GM23338 (cell line): ENCODE data around the gene SPRED2. TPM values are rescaled to one million over a fixed set of nuclear protein-coding genes. Genes with fewer than 3 reads are reported as not detected.

ENCODE experiments used
- ATAC-seq: fragments of 200-7000 bp; cut with Tn5 transposase; 3 replicates; pipeline ENCODE4 v1.9.1; 2020
- DNase-seq: peaks from one replicate; pipeline ENCODE4 v3.0.0-alpha.2; 2015; ENCODE audit warnings: low spot score
- H2AFZ ChIP-seq: fragments of 200-600 bp; sonication (generic); 2 replicates; pipeline ENCODE4 v1.8.0; 2016; ENCODE audit warnings: antibody characterized with exemption, mild to moderate bottlenecking, moderate library complexity
- H3F3A ChIP-seq: fragments of 200-600 bp; sonication (generic); replicated peaks from 2 replicates; pipeline ENCODE4 v1.8.0; 2017; ENCODE audit warnings: antibody characterized with exemption, mixed run types, low read depth
- H3K27ac ChIP-seq: fragments of 200-600 bp; sonication (generic); 2 replicates; pipeline ENCODE4 v1.6.1; 2016; ENCODE audit warnings: low read depth
- H3K27me3 ChIP-seq: fragments of 200-600 bp; sonication (generic); 2 replicates; pipeline ENCODE4 v1.8.0; 2016; ENCODE audit warnings: mild to moderate bottlenecking, mixed run types, moderate library complexity; ENCODE audit not compliant: insufficient read depth
- H3K36me3 ChIP-seq: fragments of 200-600 bp; sonication (generic); 2 replicates; pipeline ENCODE4 v1.8.0; 2016; ENCODE audit warnings: mild to moderate bottlenecking; ENCODE audit not compliant: insufficient read depth
- H3K4me1 ChIP-seq: fragments of 200-600 bp; sonication (generic); 2 replicates; pipeline ENCODE4 v1.8.0; 2016; ENCODE audit warnings: mild to moderate bottlenecking, moderate library complexity; ENCODE audit not compliant: insufficient read depth
- H3K4me2 ChIP-seq: fragments of 200-600 bp; sonication (generic); 2 replicates; pipeline ENCODE4 v1.7.1; 2017; ENCODE audit warnings: mixed run types
- H3K4me3 ChIP-seq: fragments of 200-600 bp; sonication (generic); 2 replicates; pipeline ENCODE4 v1.6.1; 2016; ENCODE audit warnings: mixed run types
- H3K79me2 ChIP-seq: fragments of 200-600 bp; sonication (generic); replicated peaks from 2 replicates; pipeline ENCODE4 v1.8.0; 2017; ENCODE audit warnings: mild to moderate bottlenecking; ENCODE audit not compliant: insufficient read depth
- H3K9me2 ChIP-seq: fragments of 200-600 bp; sonication (generic); 2 replicates; pipeline ENCODE4 v1.8.0; 2017; ENCODE audit not compliant: insufficient read depth
- H4K20me1 ChIP-seq: fragments of 200-600 bp; sonication (generic); replicated peaks from 2 replicates; pipeline ENCODE4 v1.8.0; 2017; ENCODE audit warnings: mild to moderate bottlenecking; ENCODE audit not compliant: insufficient read depth
- H3K27ac Mint-ChIP-seq: 2 replicates; pipeline ENCODE4 v1.8.0; 2020; ENCODE audit warnings: inconsistent platforms, mild to moderate bottlenecking, moderate library complexity, mixed read lengths
- H3K27me3 Mint-ChIP-seq: 3 replicates; pipeline ENCODE4 v1.8.0; 2022; ENCODE audit warnings: low read depth, mild to moderate bottlenecking, moderate library complexity, mixed read lengths, inconsistent platforms; ENCODE audit not compliant: insufficient read depth, poor library complexity
- H3K36me3 Mint-ChIP-seq: 3 replicates; pipeline ENCODE4 v1.8.0; 2021; ENCODE audit warnings: low read depth, mild to moderate bottlenecking, inconsistent platforms, moderate library complexity, mixed read lengths
- H3K4me1 Mint-ChIP-seq: 3 replicates; pipeline ENCODE4 v1.8.0; 2020; ENCODE audit warnings: mild to moderate bottlenecking, inconsistent platforms, mixed read lengths
- H3K4me3 Mint-ChIP-seq: 3 replicates; pipeline ENCODE4 v1.8.0; 2021; ENCODE audit warnings: moderate library complexity, mild to moderate bottlenecking, inconsistent platforms, mixed read lengths
- H3K9me3 Mint-ChIP-seq: 3 replicates; pipeline ENCODE4 v1.8.0; 2020; ENCODE audit warnings: moderate library complexity, mild to moderate bottlenecking, inconsistent platforms, mixed read lengths
- CREB1 ChIP-seq: fragments of 250-450 bp; sonication (Bioruptor Pico); IDR thresholded peaks from 2 replicates; pipeline ENCODE4 v1.5.0; 2020; ENCODE audit warnings: low read depth, mild to moderate bottlenecking, moderate library complexity
- EZH2 ChIP-seq: fragments of 200-600 bp; sonication (generic); IDR thresholded peaks from one replicate; pipeline ENCODE4 v1.8.0; 2017; ENCODE audit warnings: antibody characterized with exemption, mild to moderate bottlenecking, low read depth; ENCODE audit not compliant: unreplicated experiment
- EZH2phosphoT487 ChIP-seq: fragments of 200-600 bp; sonication (generic); IDR thresholded peaks from one replicate; pipeline ENCODE4 v1.8.1; 2018; ENCODE audit warnings: antibody characterized with exemption; ENCODE audit not compliant: unreplicated experiment
- JUNB ChIP-seq: IDR thresholded peaks from one replicate; pipeline ENCODE4 v1.6.1; 2016; ENCODE audit warnings: antibody characterized with exemption; ENCODE audit not compliant: unreplicated experiment
- ZNF114 ChIP-seq: fragments of 250-450 bp; sonication (Bioruptor Pico); IDR thresholded peaks from 2 replicates; pipeline ENCODE4 v1.5.0; 2020; ENCODE audit warnings: mild to moderate bottlenecking, moderate library complexity
- ZNF331 ChIP-seq: fragments of 250-450 bp; sonication (Bioruptor Pico); IDR thresholded peaks from 2 replicates; pipeline ENCODE4 v1.5.0; 2020; ENCODE audit warnings: low read depth, mild to moderate bottlenecking, moderate library complexity
- polyA plus RNA-seq: library from polyadenylated mRNA; unstranded; fragments of >200 nt; fragmentation: Nextera tagmentation; extraction: Ambion mirVana; gene quantifications from 2 replicates; pipeline ENCODE4 v1.2.1, GENCODE V29; 2016
- total RNA-seq: library from RNA; depleted of rRNA; stranded (reverse); fragments of >200 nt; shearing (Covaris generic); gene quantifications from 2 replicates; pipeline ENCODE4 v1.2.3, GENCODE V29; 2014
- TF ChIP-seq, protein P1 (sequence below), 2 experiments: fragments of 200-600 bp in 1 of 2; sonication (generic) in 1 of 2; conservative IDR thresholded peaks; 2 replicates each; pipeline versions ENCODE4 v1.5.1 to v1.6.1; 2016 to 2017; ENCODE audit warnings: antibody characterized with exemption in 2 of 2, low read depth in 2 of 2, mild to moderate bottlenecking in 2 of 2, moderate library complexity in 1 of 2
- TF ChIP-seq, protein P2 (sequence below): IDR thresholded peaks from one replicate; pipeline ENCODE4 v1.6.1; 2018; ENCODE audit warnings: antibody characterized with exemption; ENCODE audit not compliant: unreplicated experiment
- TF ChIP-seq, protein P3 (sequence below): fragments of 250-450 bp; sonication (Bioruptor Pico); IDR thresholded peaks from 2 replicates; pipeline ENCODE4 v1.5.0; 2020; ENCODE audit warnings: mild to moderate bottlenecking, moderate library complexity

Gene SPRED2
- total and polyA plus RNA-seq, 2 experiments from 2014 or later, result 8.7 to 13.0 TPM

DNA sequence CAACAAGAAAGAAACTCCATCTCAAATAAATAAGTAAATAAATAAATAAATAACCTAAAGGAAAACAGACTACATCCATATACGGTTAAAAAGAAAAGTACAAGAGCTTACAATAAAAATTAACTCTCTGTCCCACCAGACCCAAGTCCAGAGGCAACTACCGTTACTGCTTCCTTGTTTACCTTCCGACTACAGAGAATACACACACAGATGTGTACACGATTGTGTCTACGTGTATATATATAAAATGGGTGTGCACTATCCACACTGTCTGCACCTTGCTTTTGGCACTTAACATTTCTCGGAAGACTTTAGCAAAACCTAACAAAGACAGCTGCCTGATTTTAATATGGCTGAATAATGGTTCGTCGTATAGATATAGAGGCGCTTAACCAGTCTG is 134.9 kb downstream of the SPRED2 start:
- no peak for ATAC-seq
- Mint-ChIP-seq H3K9me3 (no peaks in the 10 kb centered on the region), H3K4me1 (peaks cover 49% of the 10 kb centered on the region), H3K27me3 (peaks cover 20% of the 10 kb centered on the region), H3K27ac (no peak overlapping the region), H3K4me3 (no peak overlapping the region), H3K36me3 (no peaks in the 10 kb centered on the region)
- Histone ChIP-seq H3K79me2 (no peaks in the 10 kb centered on the region), H3K9me2 (no peaks in the 10 kb centered on the region), H3F3A (peaks cover 3% of the 10 kb centered on the region), H3K36me3 (no peaks in the 10 kb centered on the region), H4K20me1 (no peaks in the 10 kb centered on the region; the same call in 1 of the 2 replicates), H3K27ac (no peak overlapping the region), H3K4me2 (no peak overlapping the region), H2AFZ (no peak overlapping the region), H3K4me3 (no peak overlapping the region), H3K4me1 (peaks cover 14% of the 10 kb centered on the region), H3K27me3 (no peaks in the 10 kb centered on the region)
- TF ChIP-seq ZNF331 (CRISPR knock-in tag) (no peak), JUNB (no peak), ZNF114 (CRISPR knock-in tag) (no peak), CREB1 (no peak), EZH2phosphoT487 (no peak), EZH2 (no peak)
- TF ChIP-seq, protein P1, sequence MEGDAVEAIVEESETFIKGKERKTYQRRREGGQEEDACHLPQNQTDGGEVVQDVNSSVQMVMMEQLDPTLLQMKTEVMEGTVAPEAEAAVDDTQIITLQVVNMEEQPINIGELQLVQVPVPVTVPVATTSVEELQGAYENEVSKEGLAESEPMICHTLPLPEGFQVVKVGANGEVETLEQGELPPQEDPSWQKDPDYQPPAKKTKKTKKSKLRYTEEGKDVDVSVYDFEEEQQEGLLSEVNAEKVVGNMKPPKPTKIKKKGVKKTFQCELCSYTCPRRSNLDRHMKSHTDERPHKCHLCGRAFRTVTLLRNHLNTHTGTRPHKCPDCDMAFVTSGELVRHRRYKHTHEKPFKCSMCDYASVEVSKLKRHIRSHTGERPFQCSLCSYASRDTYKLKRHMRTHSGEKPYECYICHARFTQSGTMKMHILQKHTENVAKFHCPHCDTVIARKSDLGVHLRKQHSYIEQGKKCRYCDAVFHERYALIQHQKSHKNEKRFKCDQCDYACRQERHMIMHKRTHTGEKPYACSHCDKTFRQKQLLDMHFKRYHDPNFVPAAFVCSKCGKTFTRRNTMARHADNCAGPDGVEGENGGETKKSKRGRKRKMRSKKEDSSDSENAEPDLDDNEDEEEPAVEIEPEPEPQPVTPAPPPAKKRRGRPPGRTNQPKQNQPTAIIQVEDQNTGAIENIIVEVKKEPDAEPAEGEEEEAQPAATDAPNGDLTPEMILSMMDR (conservative IDR thresholded peaks at IDR 0.05; ENCODE audit: low read depth in 2 of 2), result no peak
- TF ChIP-seq, protein P2, sequence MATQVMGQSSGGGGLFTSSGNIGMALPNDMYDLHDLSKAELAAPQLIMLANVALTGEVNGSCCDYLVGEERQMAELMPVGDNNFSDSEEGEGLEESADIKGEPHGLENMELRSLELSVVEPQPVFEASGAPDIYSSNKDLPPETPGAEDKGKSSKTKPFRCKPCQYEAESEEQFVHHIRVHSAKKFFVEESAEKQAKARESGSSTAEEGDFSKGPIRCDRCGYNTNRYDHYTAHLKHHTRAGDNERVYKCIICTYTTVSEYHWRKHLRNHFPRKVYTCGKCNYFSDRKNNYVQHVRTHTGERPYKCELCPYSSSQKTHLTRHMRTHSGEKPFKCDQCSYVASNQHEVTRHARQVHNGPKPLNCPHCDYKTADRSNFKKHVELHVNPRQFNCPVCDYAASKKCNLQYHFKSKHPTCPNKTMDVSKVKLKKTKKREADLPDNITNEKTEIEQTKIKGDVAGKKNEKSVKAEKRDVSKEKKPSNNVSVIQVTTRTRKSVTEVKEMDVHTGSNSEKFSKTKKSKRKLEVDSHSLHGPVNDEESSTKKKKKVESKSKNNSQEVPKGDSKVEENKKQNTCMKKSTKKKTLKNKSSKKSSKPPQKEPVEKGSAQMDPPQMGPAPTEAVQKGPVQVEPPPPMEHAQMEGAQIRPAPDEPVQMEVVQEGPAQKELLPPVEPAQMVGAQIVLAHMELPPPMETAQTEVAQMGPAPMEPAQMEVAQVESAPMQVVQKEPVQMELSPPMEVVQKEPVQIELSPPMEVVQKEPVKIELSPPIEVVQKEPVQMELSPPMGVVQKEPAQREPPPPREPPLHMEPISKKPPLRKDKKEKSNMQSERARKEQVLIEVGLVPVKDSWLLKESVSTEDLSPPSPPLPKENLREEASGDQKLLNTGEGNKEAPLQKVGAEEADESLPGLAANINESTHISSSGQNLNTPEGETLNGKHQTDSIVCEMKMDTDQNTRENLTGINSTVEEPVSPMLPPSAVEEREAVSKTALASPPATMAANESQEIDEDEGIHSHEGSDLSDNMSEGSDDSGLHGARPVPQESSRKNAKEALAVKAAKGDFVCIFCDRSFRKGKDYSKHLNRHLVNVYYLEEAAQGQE, result no peak
- TF ChIP-seq, protein P3, sequence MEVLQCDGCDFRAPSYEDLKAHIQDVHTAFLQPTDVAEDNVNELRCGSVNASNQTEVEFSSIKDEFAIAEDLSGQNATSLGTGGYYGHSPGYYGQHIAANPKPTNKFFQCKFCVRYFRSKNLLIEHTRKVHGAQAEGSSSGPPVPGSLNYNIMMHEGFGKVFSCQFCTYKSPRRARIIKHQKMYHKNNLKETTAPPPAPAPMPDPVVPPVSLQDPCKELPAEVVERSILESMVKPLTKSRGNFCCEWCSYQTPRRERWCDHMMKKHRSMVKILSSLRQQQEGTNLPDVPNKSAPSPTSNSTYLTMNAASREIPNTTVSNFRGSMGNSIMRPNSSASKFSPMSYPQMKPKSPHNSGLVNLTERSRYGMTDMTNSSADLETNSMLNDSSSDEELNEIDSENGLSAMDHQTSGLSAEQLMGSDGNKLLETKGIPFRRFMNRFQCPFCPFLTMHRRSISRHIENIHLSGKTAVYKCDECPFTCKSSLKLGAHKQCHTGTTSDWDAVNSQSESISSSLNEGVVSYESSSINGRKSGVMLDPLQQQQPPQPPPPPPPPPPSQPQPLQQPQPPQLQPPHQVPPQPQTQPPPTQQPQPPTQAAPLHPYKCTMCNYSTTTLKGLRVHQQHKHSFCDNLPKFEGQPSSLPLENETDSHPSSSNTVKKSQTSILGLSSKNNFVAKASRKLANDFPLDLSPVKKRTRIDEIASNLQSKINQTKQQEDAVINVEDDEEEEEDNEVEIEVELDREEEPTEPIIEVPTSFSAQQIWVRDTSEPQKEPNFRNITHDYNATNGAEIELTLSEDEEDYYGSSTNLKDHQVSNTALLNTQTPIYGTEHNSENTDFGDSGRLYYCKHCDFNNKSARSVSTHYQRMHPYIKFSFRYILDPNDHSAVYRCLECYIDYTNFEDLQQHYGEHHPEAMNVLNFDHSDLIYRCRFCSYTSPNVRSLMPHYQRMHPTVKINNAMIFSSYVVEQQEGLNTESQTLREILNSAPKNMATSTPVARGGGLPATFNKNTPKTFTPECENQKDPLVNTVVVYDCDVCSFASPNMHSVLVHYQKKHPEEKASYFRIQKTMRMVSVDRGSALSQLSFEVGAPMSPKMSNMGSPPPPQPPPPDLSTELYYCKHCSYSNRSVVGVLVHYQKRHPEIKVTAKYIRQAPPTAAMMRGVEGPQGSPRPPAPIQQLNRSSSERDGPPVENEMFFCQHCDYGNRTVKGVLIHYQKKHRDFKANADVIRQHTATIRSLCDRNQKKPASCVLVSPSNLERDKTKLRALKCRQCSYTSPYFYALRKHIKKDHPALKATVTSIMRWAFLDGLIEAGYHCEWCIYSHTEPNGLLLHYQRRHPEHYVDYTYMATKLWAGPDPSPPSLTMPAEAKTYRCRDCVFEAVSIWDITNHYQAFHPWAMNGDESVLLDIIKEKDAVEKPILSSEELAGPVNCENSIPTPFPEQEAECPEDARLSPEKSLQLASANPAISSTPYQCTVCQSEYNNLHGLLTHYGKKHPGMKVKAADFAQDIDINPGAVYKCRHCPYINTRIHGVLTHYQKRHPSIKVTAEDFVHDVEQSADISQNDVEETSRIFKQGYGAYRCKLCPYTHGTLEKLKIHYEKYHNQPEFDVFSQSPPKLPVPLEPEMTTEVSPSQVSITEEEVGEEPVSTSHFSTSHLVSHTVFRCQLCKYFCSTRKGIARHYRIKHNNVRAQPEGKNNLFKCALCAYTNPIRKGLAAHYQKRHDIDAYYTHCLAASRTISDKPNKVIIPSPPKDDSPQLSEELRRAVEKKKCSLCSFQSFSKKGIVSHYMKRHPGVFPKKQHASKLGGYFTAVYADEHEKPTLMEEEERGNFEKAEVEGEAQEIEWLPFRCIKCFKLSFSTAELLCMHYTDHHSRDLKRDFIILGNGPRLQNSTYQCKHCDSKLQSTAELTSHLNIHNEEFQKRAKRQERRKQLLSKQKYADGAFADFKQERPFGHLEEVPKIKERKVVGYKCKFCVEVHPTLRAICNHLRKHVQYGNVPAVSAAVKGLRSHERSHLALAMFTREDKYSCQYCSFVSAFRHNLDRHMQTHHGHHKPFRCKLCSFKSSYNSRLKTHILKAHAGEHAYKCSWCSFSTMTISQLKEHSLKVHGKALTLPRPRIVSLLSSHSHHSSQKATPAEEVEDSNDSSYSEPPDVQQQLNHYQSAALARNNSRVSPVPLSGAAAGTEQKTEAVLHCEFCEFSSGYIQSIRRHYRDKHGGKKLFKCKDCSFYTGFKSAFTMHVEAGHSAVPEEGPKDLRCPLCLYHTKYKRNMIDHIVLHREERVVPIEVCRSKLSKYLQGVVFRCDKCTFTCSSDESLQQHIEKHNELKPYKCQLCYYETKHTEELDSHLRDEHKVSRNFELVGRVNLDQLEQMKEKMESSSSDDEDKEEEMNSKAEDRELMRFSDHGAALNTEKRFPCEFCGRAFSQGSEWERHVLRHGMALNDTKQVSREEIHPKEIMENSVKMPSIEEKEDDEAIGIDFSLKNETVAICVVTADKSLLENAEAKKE (CRISPR knock-in tag), result no peak
- DNase-seq, result no peak
